Glutamatergic neuron (in vitro differentiated cells): ENCODE measurements around the gene METTL1. TPM values are rescaled to one million over a fixed set of nuclear protein-coding genes. Genes with fewer than 3 reads are reported as not detected.

Source experiments
- DNase-seq: peaks from one replicate; pipeline ENCODE4 v3.0.0; 2022
- H3K27ac Mint-ChIP-seq: one replicate; pipeline ENCODE4 v1.8.0; 2020; ENCODE audit warnings: mild to moderate bottlenecking, mixed read lengths, inconsistent platforms; ENCODE audit not compliant: unreplicated experiment
- H3K27me3 Mint-ChIP-seq: one replicate; pipeline ENCODE4 v1.8.0; 2020; ENCODE audit warnings: mild to moderate bottlenecking, moderate library complexity, mixed read lengths, inconsistent platforms; ENCODE audit not compliant: unreplicated experiment
- H3K36me3 Mint-ChIP-seq: one replicate; pipeline ENCODE4 v1.8.0; 2020; ENCODE audit warnings: mild to moderate bottlenecking, mixed read lengths, inconsistent platforms; ENCODE audit not compliant: unreplicated experiment
- H3K4me1 Mint-ChIP-seq: one replicate; pipeline ENCODE4 v1.8.0; 2020; ENCODE audit warnings: mild to moderate bottlenecking, low read depth, mixed read lengths, inconsistent platforms; ENCODE audit not compliant: unreplicated experiment
- H3K4me3 Mint-ChIP-seq: one replicate; pipeline ENCODE4 v1.8.0; 2020; ENCODE audit warnings: mild to moderate bottlenecking, mixed read lengths, inconsistent platforms; ENCODE audit not compliant: unreplicated experiment
- H3K9me3 Mint-ChIP-seq: one replicate; pipeline ENCODE4 v1.8.0; 2020; ENCODE audit warnings: mild to moderate bottlenecking, moderate library complexity, mixed read lengths, inconsistent platforms; ENCODE audit not compliant: unreplicated experiment
- CTCF ChIP-seq: fragments of 200-600 bp; sonication (generic); IDR thresholded peaks from one replicate; pipeline ENCODE4 v1.5.0; 2021; ENCODE audit not compliant: partially characterized antibody, unreplicated experiment
- total RNA-seq: library from RNA; stranded (reverse); fragmentation: NEBNext Ultra II Directional; extraction: Animal tissue kit (Norgen Biotek cat#: 25700); gene quantifications from one replicate; pipeline ENCODE4 v1.2.1, GENCODE V29; 2021; ENCODE audit not compliant: unreplicated experiment

METTL1 gene
- total RNA-seq, 1 donor from 2014 or later = 9.1 TPM

GRCh38 chr12:57726151-57726883 lies 45.6 kb downstream of the METTL1 start:
- peak; percentile 78 for TF ChIP-seq CTCF
- peaks cover 31% of the 10 kb centered on the region for H3K27me3 Mint-ChIP-seq
- peak overlapping the region; percentile 88 for H3K27ac Mint-ChIP-seq

DNA sequence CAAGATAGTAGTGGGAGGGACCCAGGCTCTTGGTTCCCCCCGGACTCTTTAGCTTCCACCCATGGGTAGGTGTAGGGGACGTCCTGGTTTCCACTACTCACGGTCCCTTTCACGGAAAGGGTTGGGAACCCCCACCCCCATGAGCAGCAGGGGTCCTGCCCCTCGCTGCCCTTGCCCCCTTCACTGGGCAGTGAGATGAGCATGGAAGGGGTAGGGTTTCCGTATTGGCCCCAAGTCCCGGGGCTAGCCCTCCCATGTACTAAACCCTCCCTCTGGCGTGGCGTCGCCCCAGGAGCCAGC lies 46.1 kb downstream of the METTL1 start:
- no peak for TF ChIP-seq CTCF
- no peak for DNase-seq
- peaks cover 12% of the 10 kb centered on the region for H3K4me1 Mint-ChIP-seq
- H3K4me3 Mint-ChIP-seq = no peak overlapping the region
- H3K9me3 Mint-ChIP-seq = peaks cover 16% of the 10 kb centered on the region
- peaks cover 27% of the 10 kb centered on the region for H3K27me3 Mint-ChIP-seq
- peaks cover 14% of the 10 kb centered on the region for H3K36me3 Mint-ChIP-seq
- H3K27ac Mint-ChIP-seq = no peak overlapping the region

More at GRCh38 chr12:57726151-57726883, 45.6 kb downstream of the METTL1 start:
- H3K9me3 Mint-ChIP-seq = peaks cover 15% of the 10 kb centered on the region
- peak; percentile 89 for DNase-seq
- peaks cover 12% of the 10 kb centered on the region for H3K4me1 Mint-ChIP-seq
- H3K36me3 Mint-ChIP-seq = peaks cover 15% of the 10 kb centered on the region
- peak overlapping the region; percentile 95 for H3K4me3 Mint-ChIP-seq

- no peak for TF ChIP-seq CTCF
- Mint-ChIP-seq H3K27me3 (peaks cover 24% of the 10 kb centered on the region), H3K36me3 (peaks cover 14% of the 10 kb centered on the region), H3K4me3 (peak overlapping the region; percentile 38), H3K9me3 (peaks cover 16% of the 10 kb centered on the region), H3K27ac (no peak overlapping the region), H3K4me1 (peaks cover 12% of the 10 kb centered on the region)
- no peak for DNase-seq
Measured at GRCh38 chr12:57724936-57725740, 46.8 kb downstream of the METTL1 start.

DNA sequence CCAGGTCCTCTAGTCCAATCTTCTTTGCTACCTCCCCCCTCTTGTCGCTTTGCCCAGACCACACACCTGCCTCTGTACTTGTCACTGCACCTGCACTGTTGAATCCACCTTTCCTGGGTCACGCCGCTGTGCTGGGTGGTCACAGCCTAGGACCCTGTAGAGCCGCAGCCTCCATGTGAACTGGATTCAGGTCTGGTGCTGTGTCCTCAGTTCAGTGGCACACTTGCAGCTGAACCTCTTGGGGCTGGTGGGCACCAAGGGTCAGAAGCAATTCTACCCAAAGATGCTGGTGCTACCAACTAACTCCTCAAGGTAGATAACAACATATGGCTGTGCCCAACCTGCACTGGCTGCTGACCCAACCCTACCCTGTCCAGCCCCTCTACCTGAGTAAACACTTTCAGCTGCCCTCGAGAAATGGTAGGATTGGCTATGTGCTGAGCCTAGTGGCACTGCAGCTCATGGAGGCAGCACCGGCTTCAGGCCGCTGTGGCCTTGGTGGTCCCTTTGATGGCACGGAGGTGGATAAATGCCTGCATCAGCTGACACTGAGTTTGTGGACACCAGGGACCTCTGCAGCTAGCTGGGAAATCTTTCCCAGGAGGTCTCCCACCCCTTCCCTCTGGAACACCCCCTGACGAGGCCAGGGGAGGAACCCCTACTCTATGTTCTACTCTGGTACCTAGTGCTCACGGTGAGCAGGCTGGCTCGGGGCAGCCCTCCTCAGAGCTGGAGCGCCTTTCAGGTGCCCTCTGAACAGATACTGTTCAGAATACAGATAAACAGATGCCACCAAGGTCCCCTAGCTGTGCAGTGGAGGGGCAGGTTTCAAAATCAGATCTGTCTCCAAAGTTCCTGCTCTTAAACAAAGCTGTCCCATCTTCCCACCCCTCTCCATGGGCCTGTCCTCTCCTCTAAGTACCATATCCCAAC lies 47.6 kb downstream of the METTL1 start:
- Mint-ChIP-seq H3K36me3 (peaks cover 17% of the 10 kb centered on the region), H3K27me3 (peaks cover 19% of the 10 kb centered on the region), H3K27ac (no peak overlapping the region), H3K4me1 (peaks cover 12% of the 10 kb centered on the region), H3K4me3 (no peak overlapping the region), H3K9me3 (peaks cover 19% of the 10 kb centered on the region)
- no peak for TF ChIP-seq CTCF
- no peak for DNase-seq
